GM18505 (cell line): ENCODE measurements around the gene TACC3.

ENCODE experiments used
- ATAC-seq: cut with Tn5 transposase; IDR thresholded peaks from one replicate; pipeline ENCODE4 v1.9.1; 2021; ENCODE audit not compliant: unreplicated experiment
- POLR2A ChIP-seq: IDR thresholded peaks from 4 replicates; pipeline ENCODE4 v1.6.1; 2011; ENCODE audit warnings: borderline replicate concordance; ENCODE audit not compliant: insufficient read depth, insufficient read length; ENCODE audit errors: extremely low read depth

TACC3 gene

GRCh38 chr4:1721666-1722550 lies 587 bp downstream of the TACC3 start:
- no peak for TF ChIP-seq POLR2A
- ATAC-seq = peak; percentile 1

GRCh38 chr4:1722551-1723118 lies 1.3 kb downstream of the TACC3 start:
- TF ChIP-seq POLR2A = no peak
- no peak for ATAC-seq

GRCh38 chr4:1723131-1723801 lies 1.9 kb downstream of the TACC3 start:
- ATAC-seq = no peak
- peak; percentile 30 for TF ChIP-seq POLR2A

- no peak for ATAC-seq
- TF ChIP-seq POLR2A = no peak
Observed at GRCh38 chr4:1725521-1725920, 4.2 kb downstream of the TACC3 start.

- TF ChIP-seq POLR2A = no peak
- no peak for ATAC-seq
Observed at GRCh38 chr4:1726146-1726934, 5.0 kb downstream of the TACC3 start.

GRCh38 chr4:1727117-1728031 lies 6.1 kb downstream of the TACC3 start:
- TF ChIP-seq POLR2A = no peak
- ATAC-seq = no peak

- no peak for TF ChIP-seq POLR2A
- ATAC-seq = no peak
Observed at GRCh38 chr4:1728061-1728980, 7.0 kb downstream of the TACC3 start.

- no peak for TF ChIP-seq POLR2A
- ATAC-seq = no peak
Observed at GRCh38 chr4:1730532-1731135, 9.3 kb downstream of the TACC3 start.

GRCh38 chr4:1731180-1731579 lies 9.9 kb downstream of the TACC3 start:
- TF ChIP-seq POLR2A = no peak
- ATAC-seq = no peak

- ATAC-seq = no peak
- no peak for TF ChIP-seq POLR2A
Observed at GRCh38 chr4:1732911-1733310, 11.6 kb downstream of the TACC3 start.

GRCh38 chr4:1735215-1735614 lies 13.9 kb downstream of the TACC3 start:
- ATAC-seq = no peak
- TF ChIP-seq POLR2A = no peak

GRCh38 chr4:1736812-1737211 lies 15.5 kb downstream of the TACC3 start:
- ATAC-seq = no peak
- no peak for TF ChIP-seq POLR2A

GRCh38 chr4:1737666-1738065 lies 16.3 kb downstream of the TACC3 start:
- no peak for ATAC-seq
- TF ChIP-seq POLR2A = no peak
